ENCODE results near the gene STK4.

DNA sequence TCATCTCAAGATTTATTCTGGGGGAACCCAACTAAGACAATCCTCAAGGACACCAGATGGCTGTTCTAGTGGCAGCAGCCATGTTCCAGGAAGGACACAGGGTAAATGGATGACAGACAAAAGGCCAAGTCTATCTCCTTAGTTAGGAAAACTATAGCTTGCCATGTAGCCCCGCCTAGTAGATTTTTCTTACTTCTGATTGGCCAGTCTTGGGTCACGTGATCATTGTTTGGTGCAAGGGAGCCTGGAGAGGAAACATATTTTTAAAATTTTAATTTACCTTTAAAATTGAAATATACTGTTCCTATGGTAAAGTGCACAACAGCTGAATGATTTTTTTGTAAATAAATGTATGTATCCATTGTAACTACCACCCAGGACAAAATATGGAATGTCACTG is 139.0 kb downstream of the STK4 start:
- no peak for TF ChIP-seq POLR2A (IDR thresholded peaks at IDR 0.05)
- TF ChIP-seq, protein P1, sequence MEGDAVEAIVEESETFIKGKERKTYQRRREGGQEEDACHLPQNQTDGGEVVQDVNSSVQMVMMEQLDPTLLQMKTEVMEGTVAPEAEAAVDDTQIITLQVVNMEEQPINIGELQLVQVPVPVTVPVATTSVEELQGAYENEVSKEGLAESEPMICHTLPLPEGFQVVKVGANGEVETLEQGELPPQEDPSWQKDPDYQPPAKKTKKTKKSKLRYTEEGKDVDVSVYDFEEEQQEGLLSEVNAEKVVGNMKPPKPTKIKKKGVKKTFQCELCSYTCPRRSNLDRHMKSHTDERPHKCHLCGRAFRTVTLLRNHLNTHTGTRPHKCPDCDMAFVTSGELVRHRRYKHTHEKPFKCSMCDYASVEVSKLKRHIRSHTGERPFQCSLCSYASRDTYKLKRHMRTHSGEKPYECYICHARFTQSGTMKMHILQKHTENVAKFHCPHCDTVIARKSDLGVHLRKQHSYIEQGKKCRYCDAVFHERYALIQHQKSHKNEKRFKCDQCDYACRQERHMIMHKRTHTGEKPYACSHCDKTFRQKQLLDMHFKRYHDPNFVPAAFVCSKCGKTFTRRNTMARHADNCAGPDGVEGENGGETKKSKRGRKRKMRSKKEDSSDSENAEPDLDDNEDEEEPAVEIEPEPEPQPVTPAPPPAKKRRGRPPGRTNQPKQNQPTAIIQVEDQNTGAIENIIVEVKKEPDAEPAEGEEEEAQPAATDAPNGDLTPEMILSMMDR (IDR thresholded peaks at IDR 0.05): no peak

Data from Peyer's patch (tissue), 4 donors.